ENCODE measurements around the gene FMN2.

DNA sequence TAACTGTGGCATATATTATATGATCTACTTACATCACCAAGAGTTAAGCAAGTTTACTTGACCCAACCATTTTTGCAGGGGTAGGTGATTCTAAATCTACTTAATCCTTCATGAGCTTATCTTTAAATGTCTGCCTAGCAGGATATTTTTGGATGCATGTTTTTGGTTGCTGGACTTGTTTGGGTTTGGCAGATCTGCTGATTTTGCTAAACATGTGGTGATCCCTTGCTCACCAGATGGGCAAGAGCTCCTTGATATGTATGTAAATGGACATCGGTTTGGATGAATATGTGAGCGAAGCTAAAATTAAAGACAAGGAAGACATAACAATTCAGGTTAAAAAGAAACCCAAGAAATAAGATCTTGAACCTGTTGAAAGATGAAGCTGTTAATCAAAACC is 36.7 kb downstream of the FMN2 start:
- TF ChIP-seq EZH2 (IDR thresholded peaks at IDR 0.05; ENCODE audit: borderline replicate concordance) (no peak), EZH2phosphoT487 (IDR thresholded peaks at IDR 0.05; ENCODE audit: low read depth, severe bottlenecking, unreplicated experiment) (no peak)
- TF ChIP-seq, protein P1, sequence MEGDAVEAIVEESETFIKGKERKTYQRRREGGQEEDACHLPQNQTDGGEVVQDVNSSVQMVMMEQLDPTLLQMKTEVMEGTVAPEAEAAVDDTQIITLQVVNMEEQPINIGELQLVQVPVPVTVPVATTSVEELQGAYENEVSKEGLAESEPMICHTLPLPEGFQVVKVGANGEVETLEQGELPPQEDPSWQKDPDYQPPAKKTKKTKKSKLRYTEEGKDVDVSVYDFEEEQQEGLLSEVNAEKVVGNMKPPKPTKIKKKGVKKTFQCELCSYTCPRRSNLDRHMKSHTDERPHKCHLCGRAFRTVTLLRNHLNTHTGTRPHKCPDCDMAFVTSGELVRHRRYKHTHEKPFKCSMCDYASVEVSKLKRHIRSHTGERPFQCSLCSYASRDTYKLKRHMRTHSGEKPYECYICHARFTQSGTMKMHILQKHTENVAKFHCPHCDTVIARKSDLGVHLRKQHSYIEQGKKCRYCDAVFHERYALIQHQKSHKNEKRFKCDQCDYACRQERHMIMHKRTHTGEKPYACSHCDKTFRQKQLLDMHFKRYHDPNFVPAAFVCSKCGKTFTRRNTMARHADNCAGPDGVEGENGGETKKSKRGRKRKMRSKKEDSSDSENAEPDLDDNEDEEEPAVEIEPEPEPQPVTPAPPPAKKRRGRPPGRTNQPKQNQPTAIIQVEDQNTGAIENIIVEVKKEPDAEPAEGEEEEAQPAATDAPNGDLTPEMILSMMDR (IDR thresholded peaks at IDR 0.05; ENCODE audit: poor library complexity), result no peak
